Natural killer cell treated with Interleukin-12 subunit alpha and Interleukin-12 subunit beta and Interleukin-15 and Interleukin-18, amount 100 ng/mL, for 72 hours (primary cell): ENCODE results near the gene ZNF407. TPM values are rescaled to one million over a fixed set of nuclear protein-coding genes. Genes with fewer than 3 reads are reported as not detected.
A peak's percentile ranks its signal among the peaks of the same experiment; 100 is the strongest.

Experiments
- ATAC-seq, 2 donors: fragments of 150-1000 bp; cut with Tn5 transposase in 1 of 2; sonication (Bioruptor Pico), chemical (Tn5 transposase) in 1 of 2; 2 replicates each; pipeline ENCODE4 v1.10.0; 2021
- DNase-seq: peaks from one replicate; pipeline ENCODE4 v3.0.0; 2022; ENCODE audit warnings: low spot score
- H3K27ac Mint-ChIP-seq, 2 donors: 1 replicate in 1 of 2; 2 replicates in 1 of 2; pipeline ENCODE4 v1.8.0; 2022; ENCODE audit warnings: mixed read lengths in 2 of 2, mild to moderate bottlenecking in 1 of 2, moderate library complexity in 1 of 2
- H3K27me3 Mint-ChIP-seq, 2 donors: 1 replicate in 1 of 2; 2 replicates in 1 of 2; pipeline ENCODE4 v1.8.0; 2022; ENCODE audit warnings: mixed read lengths in 2 of 2
- H3K36me3 Mint-ChIP-seq: one replicate; pipeline ENCODE4 v1.8.0; 2022; ENCODE audit warnings: mixed read lengths
- H3K4me1 Mint-ChIP-seq, 2 donors: 1 replicate in 1 of 2; 2 replicates in 1 of 2; pipeline ENCODE4 v1.8.0; 2022; ENCODE audit warnings: low read depth in 2 of 2, mixed read lengths in 2 of 2, mild to moderate bottlenecking in 1 of 2
- H3K4me3 Mint-ChIP-seq: one replicate; pipeline ENCODE4 v1.8.0; 2022; ENCODE audit warnings: mixed read lengths
- H3K9me3 Mint-ChIP-seq: 2 replicates; pipeline ENCODE4 v1.8.0; 2022; ENCODE audit warnings: mixed read lengths
- total RNA-seq, 2 donors: library from RNA; stranded (reverse); gene quantifications; one replicate each; pipeline ENCODE4 v1.2.3, GENCODE V29; 2022

The ZNF407 gene
- total RNA-seq, 2 donors from 2014 or later = 21.9 to 44.6 TPM

GRCh38 chr18:74714791-74715190 lies 117.1 kb downstream of the ZNF407 start:
- DNase-seq (no peak), ATAC-seq (no peak)
- Mint-ChIP-seq H3K4me1 (peaks cover 10 to 14% of the 10 kb centered on the region in 2 donors), H3K9me3 (peaks cover 3% of the 10 kb centered on the region), H3K27me3 (no peaks in the 10 kb centered on the region), H3K4me3 (no peak overlapping the region), H3K36me3 (no peaks in the 10 kb centered on the region), H3K27ac (no peak overlapping the region)

- DNase-seq = no peak
- H3K27ac Mint-ChIP-seq = no peak overlapping the region
- no peaks in the 10 kb centered on the region for H3K27me3 Mint-ChIP-seq
- no peak for ATAC-seq
- no peak overlapping the region for H3K4me3 Mint-ChIP-seq
- H3K36me3 Mint-ChIP-seq = no peaks in the 10 kb centered on the region
- H3K9me3 Mint-ChIP-seq = peaks cover 3% of the 10 kb centered on the region
- peaks cover 16 to 19% of the 10 kb centered on the region in 2 donors for H3K4me1 Mint-ChIP-seq
Measured at GRCh38 chr18:74715306-74715705, 117.6 kb downstream of the ZNF407 start.

- Mint-ChIP-seq H3K4me1 (peaks cover 23 to 26% of the 10 kb centered on the region in 2 donors), H3K27ac (no peak overlapping the region), H3K27me3 (no peaks in the 10 kb centered on the region), H3K4me3 (no peak overlapping the region), H3K9me3 (peaks cover 3% of the 10 kb centered on the region), H3K36me3 (no peaks in the 10 kb centered on the region)
- ATAC-seq = no peak
- DNase-seq = no peak
Measured at GRCh38 chr18:74715865-74716712, 118.4 kb downstream of the ZNF407 start.

- H3K9me3 Mint-ChIP-seq = peaks cover 3% of the 10 kb centered on the region
- no peaks in the 10 kb centered on the region for H3K27me3 Mint-ChIP-seq
- H3K4me3 Mint-ChIP-seq = no peak overlapping the region
- H3K36me3 Mint-ChIP-seq = no peaks in the 10 kb centered on the region
- H3K27ac Mint-ChIP-seq = no peak overlapping the region
- no peak for DNase-seq
- no peak for ATAC-seq
- peaks cover 35 to 39% of the 10 kb centered on the region in 2 donors for H3K4me1 Mint-ChIP-seq
Measured at GRCh38 chr18:74718312-74718711, 120.6 kb downstream of the ZNF407 start.

- ATAC-seq (peak in 1 of 2 donors; percentile 61), DNase-seq (no peak)
- peak overlapping the region; percentile 16 for H3K4me3 Mint-ChIP-seq
- peaks cover 3% of the 10 kb centered on the region for H3K9me3 Mint-ChIP-seq
- no peaks in the 10 kb centered on the region for H3K27me3 Mint-ChIP-seq
- no peaks in the 10 kb centered on the region for H3K36me3 Mint-ChIP-seq
- peaks cover 46 to 48% of the 10 kb centered on the region in 2 donors for H3K4me1 Mint-ChIP-seq
- peak overlapping the region; percentile 6 to 44 for H3K27ac Mint-ChIP-seq
Measured at GRCh38 chr18:74722237-74722636, 124.6 kb downstream of the ZNF407 start.

- H3K36me3 Mint-ChIP-seq = no peaks in the 10 kb centered on the region
- peaks cover 3% of the 10 kb centered on the region for H3K9me3 Mint-ChIP-seq
- H3K27ac Mint-ChIP-seq = no peak overlapping the region
- H3K4me1 Mint-ChIP-seq = peaks cover 48 to 54% of the 10 kb centered on the region in 2 donors
- no peaks in the 10 kb centered on the region for H3K27me3 Mint-ChIP-seq
- DNase-seq (no peak), ATAC-seq (no peak)
- H3K4me3 Mint-ChIP-seq = no peak overlapping the region
Measured at GRCh38 chr18:74724186-74724585, 126.5 kb downstream of the ZNF407 start.

- Mint-ChIP-seq H3K4me1 (peaks cover 35 to 42% of the 10 kb centered on the region in 2 donors), H3K36me3 (no peaks in the 10 kb centered on the region), H3K9me3 (no peaks in the 10 kb centered on the region), H3K27me3 (no peaks in the 10 kb centered on the region), H3K27ac (no peak overlapping the region), H3K4me3 (no peak overlapping the region)
- DNase-seq (no peak), ATAC-seq (no peak)
Measured at GRCh38 chr18:74725690-74726089, 128.0 kb downstream of the ZNF407 start.

- Mint-ChIP-seq H3K9me3 (no peaks in the 10 kb centered on the region), H3K4me1 (peaks cover 6 to 19% of the 10 kb centered on the region in 2 donors)
Measured at GRCh38 chr18:74728586-74728985, 130.9 kb downstream of the ZNF407 start.

GRCh38 chr18:74731097-74731496 lies 133.4 kb downstream of the ZNF407 start:
- ATAC-seq (no peak), DNase-seq (no peak)
- Mint-ChIP-seq H3K36me3 (no peaks in the 10 kb centered on the region), H3K4me1 (peaks cover 9 to 15% of the 10 kb centered on the region in 2 donors), H3K9me3 (no peaks in the 10 kb centered on the region), H3K27ac (no peak overlapping the region), H3K27me3 (no peaks in the 10 kb centered on the region), H3K4me3 (no peak overlapping the region)

More at GRCh38 chr18:74728586-74728985, 130.9 kb downstream of the ZNF407 start:
- no peaks in the 10 kb centered on the region for H3K36me3 Mint-ChIP-seq
- H3K27ac Mint-ChIP-seq = peak overlapping the region in 1 of 2 donors; percentile 33
- ATAC-seq (no peak), DNase-seq (no peak)
- H3K4me3 Mint-ChIP-seq = no peak overlapping the region
- H3K27me3 Mint-ChIP-seq = no peaks in the 10 kb centered on the region

- H3K4me3 Mint-ChIP-seq = no peak overlapping the region
- peaks cover 4 to 7% of the 10 kb centered on the region in 2 donors for H3K4me1 Mint-ChIP-seq
- H3K27ac Mint-ChIP-seq = no peak overlapping the region
- H3K9me3 Mint-ChIP-seq = no peaks in the 10 kb centered on the region
- DNase-seq = no peak
- H3K36me3 Mint-ChIP-seq = no peaks in the 10 kb centered on the region
- ATAC-seq = no peak
- H3K27me3 Mint-ChIP-seq = no peaks in the 10 kb centered on the region
Measured at GRCh38 chr18:74732380-74732779, 134.7 kb downstream of the ZNF407 start.

GRCh38 chr18:74733598-74733997 lies 135.9 kb downstream of the ZNF407 start:
- Mint-ChIP-seq H3K27me3 (no peaks in the 10 kb centered on the region), H3K27ac (no peak overlapping the region), H3K36me3 (no peaks in the 10 kb centered on the region), H3K4me1 (peaks cover under 1 to 4% of the 10 kb centered on the region in 2 donors), H3K4me3 (no peak overlapping the region), H3K9me3 (no peaks in the 10 kb centered on the region)
- DNase-seq (no peak), ATAC-seq (no peak)

- ATAC-seq (no peak), DNase-seq (no peak)
- Mint-ChIP-seq H3K27me3 (no peaks in the 10 kb centered on the region), H3K9me3 (no peaks in the 10 kb centered on the region), H3K27ac (no peak overlapping the region), H3K36me3 (no peaks in the 10 kb centered on the region), H3K4me1 (peaks cover 0 to 4% of the 10 kb centered on the region in 2 donors), H3K4me3 (no peak overlapping the region)
Measured at GRCh38 chr18:74734013-74734444, 136.4 kb downstream of the ZNF407 start.

- no peaks in the 10 kb centered on the region for H3K27me3 Mint-ChIP-seq
- no peaks in the 10 kb centered on the region for H3K36me3 Mint-ChIP-seq
- peaks cover 5 to 8% of the 10 kb centered on the region in 2 donors for H3K4me1 Mint-ChIP-seq
- ATAC-seq (no peak), DNase-seq (no peak)
- H3K27ac Mint-ChIP-seq = no peak overlapping the region
- H3K4me3 Mint-ChIP-seq = no peak overlapping the region
- no peaks in the 10 kb centered on the region for H3K9me3 Mint-ChIP-seq
Measured at GRCh38 chr18:74739926-74740325, 142.3 kb downstream of the ZNF407 start.

GRCh38 chr18:74742573-74743243 lies 145.0 kb downstream of the ZNF407 start:
- H3K4me3 Mint-ChIP-seq = no peak overlapping the region
- H3K9me3 Mint-ChIP-seq = no peaks in the 10 kb centered on the region
- no peaks in the 10 kb centered on the region for H3K36me3 Mint-ChIP-seq
- H3K27me3 Mint-ChIP-seq = no peaks in the 10 kb centered on the region
- no peak for ATAC-seq
- peaks cover 5 to 8% of the 10 kb centered on the region in 2 donors for H3K4me1 Mint-ChIP-seq
- DNase-seq = no peak
- H3K27ac Mint-ChIP-seq = no peak overlapping the region
